Progenitor cell of endocrine pancreas (in vitro differentiated cells): Measurements from ENCODE around the gene SHTN1. TPM values are rescaled to one million over a fixed set of nuclear protein-coding genes. Genes with fewer than 3 reads are reported as not detected.
A peak's percentile ranks its signal among the peaks of the same experiment; 100 is the strongest.

Experiments used
- DNase-seq: peaks from one replicate; pipeline ENCODE4 v3.0.0; 2021; ENCODE audit warnings: low spot score; ENCODE audit not compliant: unreplicated experiment
- H3K27ac Mint-ChIP-seq: 2 replicates; pipeline ENCODE4 v1.8.0; 2021; ENCODE audit warnings: mild to moderate bottlenecking, moderate library complexity, mixed read lengths
- H3K27me3 Mint-ChIP-seq: 2 replicates; pipeline ENCODE4 v1.8.0; 2021; ENCODE audit warnings: mixed read lengths
- H3K36me3 Mint-ChIP-seq: 2 replicates; pipeline ENCODE4 v1.8.0; 2022; ENCODE audit warnings: mixed read lengths; ENCODE audit not compliant: insufficient read depth
- H3K4me1 Mint-ChIP-seq: 2 replicates; pipeline ENCODE4 v1.8.0; 2021; ENCODE audit warnings: low read depth, mixed read lengths
- H3K4me3 Mint-ChIP-seq: 2 replicates; pipeline ENCODE4 v1.8.0; 2021; ENCODE audit warnings: low read depth, mild to moderate bottlenecking, moderate library complexity, mixed read lengths
- H3K9me3 Mint-ChIP-seq: 2 replicates; pipeline ENCODE4 v1.8.0; 2021; ENCODE audit warnings: low read depth, mixed read lengths
- total RNA-seq: library from RNA; stranded (reverse); gene quantifications from 2 replicates; pipeline ENCODE4 v1.2.1, GENCODE V29; 2021
- TF ChIP-seq, protein P1 (sequence below): fragments of 200-600 bp; sonication (generic); IDR thresholded peaks from one replicate; pipeline ENCODE4 v1.5.0; 2021; ENCODE audit warnings: antibody characterized with exemption, mild to moderate bottlenecking; ENCODE audit not compliant: unreplicated experiment

SHTN1 gene
- total RNA-seq, 1 donor from 2014 or later = 46.9 TPM

DNA sequence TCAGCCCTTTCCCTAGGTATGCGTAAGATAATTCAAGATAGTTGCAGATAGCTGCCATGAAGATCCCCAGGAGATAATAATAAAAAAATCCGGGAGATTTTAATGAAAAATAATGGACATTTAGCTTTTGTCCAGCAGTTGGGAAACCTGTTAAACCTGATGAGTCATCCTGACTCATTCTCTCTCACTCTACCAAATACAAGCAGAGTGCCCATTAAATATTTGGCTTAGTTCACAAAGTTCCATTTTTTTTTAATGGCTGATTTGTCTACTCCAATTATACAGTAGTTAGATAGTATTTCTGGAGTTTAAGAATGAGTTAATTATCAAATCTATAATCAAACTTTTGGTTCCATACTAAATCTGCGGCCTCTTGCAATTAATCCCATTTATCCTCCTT lies 2.1 kb upstream of the SHTN1 start:
- Mint-ChIP-seq H3K36me3 (peaks cover 1% of the 10 kb centered on the region), H3K4me3 (no peak overlapping the region), H3K9me3 (no peaks in the 10 kb centered on the region), H3K27ac (no peak overlapping the region), H3K27me3 (no peaks in the 10 kb centered on the region), H3K4me1 (peaks cover 13% of the 10 kb centered on the region)
- TF ChIP-seq, protein P1, sequence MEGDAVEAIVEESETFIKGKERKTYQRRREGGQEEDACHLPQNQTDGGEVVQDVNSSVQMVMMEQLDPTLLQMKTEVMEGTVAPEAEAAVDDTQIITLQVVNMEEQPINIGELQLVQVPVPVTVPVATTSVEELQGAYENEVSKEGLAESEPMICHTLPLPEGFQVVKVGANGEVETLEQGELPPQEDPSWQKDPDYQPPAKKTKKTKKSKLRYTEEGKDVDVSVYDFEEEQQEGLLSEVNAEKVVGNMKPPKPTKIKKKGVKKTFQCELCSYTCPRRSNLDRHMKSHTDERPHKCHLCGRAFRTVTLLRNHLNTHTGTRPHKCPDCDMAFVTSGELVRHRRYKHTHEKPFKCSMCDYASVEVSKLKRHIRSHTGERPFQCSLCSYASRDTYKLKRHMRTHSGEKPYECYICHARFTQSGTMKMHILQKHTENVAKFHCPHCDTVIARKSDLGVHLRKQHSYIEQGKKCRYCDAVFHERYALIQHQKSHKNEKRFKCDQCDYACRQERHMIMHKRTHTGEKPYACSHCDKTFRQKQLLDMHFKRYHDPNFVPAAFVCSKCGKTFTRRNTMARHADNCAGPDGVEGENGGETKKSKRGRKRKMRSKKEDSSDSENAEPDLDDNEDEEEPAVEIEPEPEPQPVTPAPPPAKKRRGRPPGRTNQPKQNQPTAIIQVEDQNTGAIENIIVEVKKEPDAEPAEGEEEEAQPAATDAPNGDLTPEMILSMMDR = no peak
- no peak for DNase-seq

DNA sequence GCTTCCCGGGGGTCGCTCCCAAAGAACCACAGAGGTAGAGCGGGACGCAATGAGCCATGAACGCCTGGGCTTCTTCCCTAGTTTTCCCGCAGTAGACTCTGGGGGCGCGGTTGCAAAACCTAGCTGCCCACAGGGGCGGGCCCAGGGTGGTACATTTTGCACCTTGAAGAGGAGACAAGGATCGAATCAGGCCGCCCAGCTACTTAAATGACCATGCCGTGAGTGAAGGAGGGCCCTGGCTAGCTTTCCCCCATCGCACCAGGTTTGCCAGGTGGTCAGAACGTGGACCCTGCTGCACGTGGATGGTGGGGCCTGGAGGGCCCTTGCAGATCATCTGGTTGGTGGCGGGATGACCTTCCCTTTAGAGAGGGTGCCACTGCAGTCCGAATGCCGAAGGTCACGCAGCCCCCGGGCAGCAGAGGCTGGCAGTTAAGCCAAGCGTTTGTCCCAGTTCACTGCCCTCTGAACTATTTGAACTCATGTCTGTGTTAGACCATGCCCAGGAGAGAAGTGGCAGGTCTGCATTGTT lies 604 bp upstream of the SHTN1 start:
- no peaks in the 10 kb centered on the region for H3K9me3 Mint-ChIP-seq
- DNase-seq = peak; percentile 37
- H3K4me3 Mint-ChIP-seq = peak overlapping the region; percentile 90
- TF ChIP-seq, protein P1 = peak; percentile 32
- H3K27me3 Mint-ChIP-seq = no peaks in the 10 kb centered on the region
- H3K27ac Mint-ChIP-seq = peak overlapping the region; percentile 90
- H3K36me3 Mint-ChIP-seq = peaks cover 1% of the 10 kb centered on the region
- peaks cover 13% of the 10 kb centered on the region for H3K4me1 Mint-ChIP-seq

DNA sequence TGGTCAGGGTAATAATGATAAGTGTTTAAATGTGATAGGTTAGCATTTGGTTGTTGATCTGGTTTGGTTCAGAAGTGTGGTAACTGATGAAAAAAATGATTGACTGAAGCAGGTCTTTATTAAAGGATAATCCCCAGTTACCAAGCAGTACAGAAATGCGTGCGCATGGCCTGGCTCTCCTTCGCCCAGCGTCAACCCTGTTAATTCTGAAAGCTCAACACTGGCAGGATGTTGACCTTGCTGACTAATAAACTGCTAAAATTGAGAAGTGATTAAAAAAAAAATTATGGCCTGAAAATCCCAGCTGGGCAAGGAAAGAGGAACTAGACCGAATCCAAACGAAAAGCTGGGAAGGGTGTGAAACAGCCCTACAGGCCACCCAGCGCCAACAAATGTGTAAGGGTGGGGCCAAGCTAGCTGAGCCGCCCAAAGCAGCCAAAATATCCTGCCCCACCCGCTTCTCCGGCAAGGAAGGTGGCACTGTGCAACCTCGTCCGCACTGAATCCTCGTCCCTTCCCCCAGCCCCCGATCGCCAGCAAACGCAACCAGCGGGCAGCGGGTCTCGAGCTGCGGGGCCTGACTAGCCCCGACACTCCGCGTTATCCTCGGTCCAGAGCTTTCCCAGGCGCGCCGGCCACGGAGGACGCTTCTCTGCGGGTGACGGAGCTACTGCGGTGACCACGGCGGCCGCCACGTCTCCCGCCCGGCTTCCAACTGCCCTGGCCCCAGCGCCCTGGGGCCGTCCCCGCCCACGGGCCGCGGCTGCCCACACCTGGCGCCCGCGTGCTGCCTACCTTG lies 561 bp downstream of the SHTN1 start:
- TF ChIP-seq, protein P1 = no peak
- Mint-ChIP-seq H3K9me3 (no peaks in the 10 kb centered on the region), H3K36me3 (peaks cover 1% of the 10 kb centered on the region), H3K4me3 (peak overlapping the region; percentile 90), H3K27ac (peak overlapping the region; percentile 95), H3K27me3 (no peaks in the 10 kb centered on the region), H3K4me1 (peaks cover 13% of the 10 kb centered on the region)
- peak; percentile 24 for DNase-seq

DNA sequence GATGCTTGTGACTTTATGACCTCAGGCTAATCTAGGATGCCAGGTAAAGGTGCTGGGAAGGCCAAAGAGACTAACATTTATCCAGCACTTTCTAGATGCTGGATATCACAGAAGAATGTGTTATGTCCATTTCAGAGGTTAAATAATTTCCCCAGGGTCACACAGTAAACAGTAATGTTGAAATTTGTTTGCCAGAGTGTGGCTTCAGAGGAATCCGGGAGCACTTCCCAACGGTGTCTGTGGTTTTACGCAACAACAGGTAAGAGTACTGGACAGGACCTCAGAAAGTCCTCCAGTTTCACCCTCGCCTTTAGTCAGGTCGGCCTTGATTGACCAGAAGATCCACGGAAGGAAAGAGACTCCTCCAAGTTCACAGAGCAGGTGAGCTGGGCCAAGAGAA lies 1.7 kb downstream of the SHTN1 start:
- peaks cover 5% of the 10 kb centered on the region for H3K36me3 Mint-ChIP-seq
- no peak for DNase-seq
- peaks cover 13% of the 10 kb centered on the region for H3K4me1 Mint-ChIP-seq
- peak overlapping the region; percentile 69 for H3K4me3 Mint-ChIP-seq
- H3K27me3 Mint-ChIP-seq = no peaks in the 10 kb centered on the region
- no peak overlapping the region for H3K27ac Mint-ChIP-seq
- H3K9me3 Mint-ChIP-seq = no peaks in the 10 kb centered on the region
- TF ChIP-seq, protein P1 = no peak

DNA sequence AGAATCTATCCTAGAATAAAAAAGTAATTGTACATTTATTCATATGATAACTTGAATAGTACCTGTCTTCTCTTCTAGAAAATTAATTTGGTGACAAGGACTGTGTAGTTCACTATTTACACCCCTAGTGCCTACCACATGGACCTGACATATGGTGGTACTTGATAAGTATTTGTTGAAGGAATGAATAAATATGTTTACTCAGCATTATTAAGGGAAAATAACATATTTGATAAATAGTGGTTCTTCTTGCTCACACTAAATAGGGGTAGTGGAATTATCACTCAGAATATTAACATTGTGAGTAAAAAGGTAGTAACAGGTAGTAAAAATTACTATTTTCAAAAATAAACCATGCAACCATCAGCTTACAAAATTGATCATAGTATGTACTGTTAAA lies 2.8 kb downstream of the SHTN1 start:
- Mint-ChIP-seq H3K36me3 (peaks cover 7% of the 10 kb centered on the region), H3K9me3 (no peaks in the 10 kb centered on the region), H3K4me3 (no peak overlapping the region), H3K27ac (no peak overlapping the region), H3K4me1 (peaks cover 13% of the 10 kb centered on the region), H3K27me3 (no peaks in the 10 kb centered on the region)
- TF ChIP-seq, protein P1 = no peak
- no peak for DNase-seq
